ENCODE data around the gene BZW2. TPM values are rescaled to one million over a fixed set of nuclear protein-coding genes. Genes with fewer than 3 reads are reported as not detected.

The BZW2 gene
- total and polyA plus RNA-seq, 2 donors (not counting 1 experiment from before 2014, with no cell fraction given): 18.4 to 20.6 TPM

DNA sequence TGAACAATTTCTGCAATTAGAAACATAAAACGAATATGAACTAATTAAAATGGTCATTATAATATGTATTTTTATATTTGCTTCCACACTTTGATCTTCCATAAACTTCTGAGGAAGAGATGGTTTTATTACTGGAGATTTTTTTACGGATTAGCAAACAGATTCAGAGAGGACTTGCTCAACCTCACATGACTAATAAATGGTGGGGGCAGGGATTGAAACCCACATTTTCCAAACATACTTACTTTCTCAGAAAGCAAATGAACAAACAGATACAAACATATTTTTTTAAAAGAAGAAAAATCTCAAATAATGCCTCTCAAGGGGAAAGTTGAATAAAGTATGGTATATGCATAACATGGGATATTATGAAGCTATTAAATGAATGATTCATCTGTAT is 18.7 kb upstream of the BZW2 start:
- H3K27me3 Mint-ChIP-seq: no peaks in the 10 kb centered on the region
- Histone ChIP-seq H3K27ac (ENCODE audit: low read length in 2 of 2) (no peak overlapping the region), H3K27me3 (replicated peaks in 1 of 4; ENCODE audit: control extremely low read depth in 1 of 4, control insufficient read depth in 3 of 4, insufficient read depth in 4 of 4, low read length in 3 of 4) (no peaks in the 10 kb centered on the region), H4K20me1 (ENCODE audit: control insufficient read depth, insufficient read depth, low read length, poor library complexity, severe bottlenecking) (no peaks in the 10 kb centered on the region), H3K9me3 (ENCODE audit: control extremely low read depth in 1 of 3, control insufficient read depth in 2 of 3, insufficient read depth in 1 of 3, low read length in 2 of 3) (no peaks in the 10 kb centered on the region), H3K4me2 (replicated peaks; ENCODE audit: low read depth, low read length, poor library complexity, severe bottlenecking) (no peak overlapping the region), H2AFZ (ENCODE audit: insufficient read depth, low read depth, low read length, poor library complexity, severe bottlenecking) (no peak overlapping the region), H3K79me2 (ENCODE audit: control insufficient read depth, insufficient read depth, low read length) (no peaks in the 10 kb centered on the region), H3K4me1 (ENCODE audit: control insufficient read depth in 2 of 2, insufficient read depth in 2 of 2, low read length in 2 of 2) (no peaks in the 10 kb centered on the region), H3K9ac (ENCODE audit: low read length) (no peak overlapping the region), H3K36me3 (replicated peaks in 1 of 2; ENCODE audit: control extremely low read depth in 1 of 2, control insufficient read depth in 1 of 2, extremely low read depth in 1 of 2, insufficient read depth in 2 of 2, low read length in 1 of 2) (peaks cover 2 to 16% of the 10 kb centered on the region in 2 experiments), H3K4me3 (ENCODE audit: control extremely low read depth in 1 of 5, extremely low read depth in 1 of 5, insufficient read depth in 1 of 5, low read depth in 2 of 5, low read length in 4 of 5) (no peak overlapping the region)
- CTCF ChIA-PET: no interaction called here
- ATAC-seq (ENCODE audit: low read depth): no peak
- no peaks in the 10 kb centered on the region for H3K4me1 Mint-ChIP-seq
- H3K4me3 Mint-ChIP-seq: no peak overlapping the region
- H3K9me3 Mint-ChIP-seq (ENCODE audit: insufficient read depth): no peaks in the 10 kb centered on the region
- no peak for TF ChIP-seq EZH2 (IDR thresholded peaks at IDR 0.05; ENCODE audit: borderline replicate concordance, insufficient read depth, low read depth, low read length, poor library complexity, severe bottlenecking)
- TF ChIP-seq, protein P1, sequence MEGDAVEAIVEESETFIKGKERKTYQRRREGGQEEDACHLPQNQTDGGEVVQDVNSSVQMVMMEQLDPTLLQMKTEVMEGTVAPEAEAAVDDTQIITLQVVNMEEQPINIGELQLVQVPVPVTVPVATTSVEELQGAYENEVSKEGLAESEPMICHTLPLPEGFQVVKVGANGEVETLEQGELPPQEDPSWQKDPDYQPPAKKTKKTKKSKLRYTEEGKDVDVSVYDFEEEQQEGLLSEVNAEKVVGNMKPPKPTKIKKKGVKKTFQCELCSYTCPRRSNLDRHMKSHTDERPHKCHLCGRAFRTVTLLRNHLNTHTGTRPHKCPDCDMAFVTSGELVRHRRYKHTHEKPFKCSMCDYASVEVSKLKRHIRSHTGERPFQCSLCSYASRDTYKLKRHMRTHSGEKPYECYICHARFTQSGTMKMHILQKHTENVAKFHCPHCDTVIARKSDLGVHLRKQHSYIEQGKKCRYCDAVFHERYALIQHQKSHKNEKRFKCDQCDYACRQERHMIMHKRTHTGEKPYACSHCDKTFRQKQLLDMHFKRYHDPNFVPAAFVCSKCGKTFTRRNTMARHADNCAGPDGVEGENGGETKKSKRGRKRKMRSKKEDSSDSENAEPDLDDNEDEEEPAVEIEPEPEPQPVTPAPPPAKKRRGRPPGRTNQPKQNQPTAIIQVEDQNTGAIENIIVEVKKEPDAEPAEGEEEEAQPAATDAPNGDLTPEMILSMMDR (IDR thresholded peaks at IDR 0.05): no peak
- no CpG with 5 or more reads among the region's 2 CpGs for WGBS (ENCODE audit: insufficient coverage)
- H3K27ac Mint-ChIP-seq: no peak overlapping the region
- intact Hi-C loops (cut with micrococcal nuclease): no loop called here
- POLR2A ChIA-PET: interaction anchor here (0.6 kb wide), 1 partner anchor 40 kb away, joined by 4 read pairs; no protein-coding TSS in a partner anchor
- no peak for DNase-seq

DNA sequence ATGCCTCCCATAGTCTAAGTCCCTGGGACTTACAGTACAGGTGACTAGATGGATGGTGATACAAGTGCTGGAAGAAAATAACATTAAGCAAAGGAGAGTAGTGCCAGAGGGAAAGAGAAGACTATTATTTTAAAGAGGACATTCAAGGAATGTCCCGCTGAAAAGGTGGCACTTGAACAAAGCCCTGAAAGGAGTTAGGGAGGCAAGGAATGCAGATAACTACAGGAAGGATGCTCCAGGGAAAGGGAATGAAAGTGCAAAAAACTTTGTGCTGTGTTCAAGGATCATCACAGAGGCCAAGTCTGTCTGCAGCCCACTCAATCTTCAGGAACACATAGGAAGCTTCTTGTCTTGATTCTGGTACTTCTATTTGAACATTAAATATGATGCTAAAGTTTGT is 15.3 kb upstream of the BZW2 start:
- Histone ChIP-seq H4K20me1 (ENCODE audit: control insufficient read depth, insufficient read depth, low read length, poor library complexity, severe bottlenecking) (no peaks in the 10 kb centered on the region), H3K4me2 (replicated peaks; ENCODE audit: low read depth, low read length, poor library complexity, severe bottlenecking) (no peak overlapping the region), H3K4me1 (ENCODE audit: control insufficient read depth in 2 of 2, insufficient read depth in 2 of 2, low read length in 2 of 2) (no peaks in the 10 kb centered on the region), H3K4me3 (ENCODE audit: control extremely low read depth in 1 of 5, extremely low read depth in 1 of 5, insufficient read depth in 1 of 5, low read depth in 2 of 5, low read length in 4 of 5) (no peak overlapping the region), H3K9me3 (ENCODE audit: control extremely low read depth in 1 of 3, control insufficient read depth in 2 of 3, insufficient read depth in 1 of 3, low read length in 2 of 3) (no peaks in the 10 kb centered on the region), H3K9ac (ENCODE audit: low read length) (no peak overlapping the region), H3K27ac (ENCODE audit: low read length in 2 of 2) (no peak overlapping the region), H3K27me3 (replicated peaks in 1 of 4; ENCODE audit: control extremely low read depth in 1 of 4, control insufficient read depth in 3 of 4, insufficient read depth in 4 of 4, low read length in 3 of 4) (no peaks in the 10 kb centered on the region), H3K79me2 (ENCODE audit: control insufficient read depth, insufficient read depth, low read length) (no peaks in the 10 kb centered on the region), H2AFZ (ENCODE audit: insufficient read depth, low read depth, low read length, poor library complexity, severe bottlenecking) (no peak overlapping the region), H3K36me3 (replicated peaks in 1 of 2; ENCODE audit: control extremely low read depth in 1 of 2, control insufficient read depth in 1 of 2, extremely low read depth in 1 of 2, insufficient read depth in 2 of 2, low read length in 1 of 2) (peaks cover 0 to 9% of the 10 kb centered on the region in 2 experiments)
- CTCF ChIA-PET: no interaction called here
- H3K27me3 Mint-ChIP-seq: no peaks in the 10 kb centered on the region
- WGBS (ENCODE audit: insufficient coverage): 100% methylated on average over 1 of the region's 1 CpG
- intact Hi-C loops (cut with micrococcal nuclease): no loop called here
- H3K27ac Mint-ChIP-seq: no peak overlapping the region
- DNase-seq: no peak
- POLR2A ChIA-PET: no interaction called here
- TF ChIP-seq, protein P1 (IDR thresholded peaks at IDR 0.05): no peak
- no peak for TF ChIP-seq EZH2 (IDR thresholded peaks at IDR 0.05; ENCODE audit: borderline replicate concordance, insufficient read depth, low read depth, low read length, poor library complexity, severe bottlenecking)
- H3K4me1 Mint-ChIP-seq: no peaks in the 10 kb centered on the region
- no peak for ATAC-seq (ENCODE audit: low read depth)
- H3K4me3 Mint-ChIP-seq: no peak overlapping the region
- H3K9me3 Mint-ChIP-seq (ENCODE audit: insufficient read depth): no peaks in the 10 kb centered on the region

All from B cell (primary cell).